Measurements from ENCODE around the gene SLC30A2.

SLC30A2 gene

DNA sequence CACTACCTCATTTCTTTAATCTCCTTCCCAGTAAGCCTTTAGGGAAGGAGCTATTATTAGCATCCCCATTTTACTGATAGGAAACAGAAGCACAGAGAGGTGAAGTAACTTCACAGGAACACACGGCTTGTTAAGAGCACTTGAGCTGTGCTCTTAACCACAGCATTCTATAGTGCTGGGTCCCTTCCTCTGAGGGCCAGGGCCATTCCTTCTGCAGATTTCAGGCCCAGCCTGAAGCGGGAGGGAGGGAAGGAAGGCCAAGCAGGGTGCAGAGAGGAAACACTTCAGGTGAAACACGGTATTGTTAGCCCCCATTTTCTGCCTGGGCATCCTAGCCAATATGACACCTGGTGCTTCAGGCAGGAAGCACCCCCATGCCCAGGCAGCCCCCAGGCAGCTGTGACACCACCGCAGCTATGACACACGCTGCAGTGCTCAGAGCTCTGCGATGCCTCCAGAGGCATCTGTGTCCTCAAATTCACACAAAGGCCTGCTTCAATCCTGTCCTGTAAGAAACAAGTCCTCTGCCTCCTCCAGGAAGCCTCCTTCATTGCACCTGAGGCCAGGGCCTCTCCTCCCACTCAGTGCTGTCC is 28.9 kb downstream of the SLC30A2 start:
- TF ChIP-seq, protein P1, sequence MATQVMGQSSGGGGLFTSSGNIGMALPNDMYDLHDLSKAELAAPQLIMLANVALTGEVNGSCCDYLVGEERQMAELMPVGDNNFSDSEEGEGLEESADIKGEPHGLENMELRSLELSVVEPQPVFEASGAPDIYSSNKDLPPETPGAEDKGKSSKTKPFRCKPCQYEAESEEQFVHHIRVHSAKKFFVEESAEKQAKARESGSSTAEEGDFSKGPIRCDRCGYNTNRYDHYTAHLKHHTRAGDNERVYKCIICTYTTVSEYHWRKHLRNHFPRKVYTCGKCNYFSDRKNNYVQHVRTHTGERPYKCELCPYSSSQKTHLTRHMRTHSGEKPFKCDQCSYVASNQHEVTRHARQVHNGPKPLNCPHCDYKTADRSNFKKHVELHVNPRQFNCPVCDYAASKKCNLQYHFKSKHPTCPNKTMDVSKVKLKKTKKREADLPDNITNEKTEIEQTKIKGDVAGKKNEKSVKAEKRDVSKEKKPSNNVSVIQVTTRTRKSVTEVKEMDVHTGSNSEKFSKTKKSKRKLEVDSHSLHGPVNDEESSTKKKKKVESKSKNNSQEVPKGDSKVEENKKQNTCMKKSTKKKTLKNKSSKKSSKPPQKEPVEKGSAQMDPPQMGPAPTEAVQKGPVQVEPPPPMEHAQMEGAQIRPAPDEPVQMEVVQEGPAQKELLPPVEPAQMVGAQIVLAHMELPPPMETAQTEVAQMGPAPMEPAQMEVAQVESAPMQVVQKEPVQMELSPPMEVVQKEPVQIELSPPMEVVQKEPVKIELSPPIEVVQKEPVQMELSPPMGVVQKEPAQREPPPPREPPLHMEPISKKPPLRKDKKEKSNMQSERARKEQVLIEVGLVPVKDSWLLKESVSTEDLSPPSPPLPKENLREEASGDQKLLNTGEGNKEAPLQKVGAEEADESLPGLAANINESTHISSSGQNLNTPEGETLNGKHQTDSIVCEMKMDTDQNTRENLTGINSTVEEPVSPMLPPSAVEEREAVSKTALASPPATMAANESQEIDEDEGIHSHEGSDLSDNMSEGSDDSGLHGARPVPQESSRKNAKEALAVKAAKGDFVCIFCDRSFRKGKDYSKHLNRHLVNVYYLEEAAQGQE (IDR thresholded peaks at IDR 0.05; ENCODE audit: insufficient replicate concordance, low read depth), result no peak
- TF ChIP-seq SPI1 (IDR thresholded peaks at IDR 0.05; ENCODE audit: borderline replicate concordance, low read depth), result peak; percentile 34; the same call in 1 of the 2 replicates
- Histone ChIP-seq H3K27ac (replicated peaks) (no peak overlapping the region), H3K4me3 (replicated peaks; ENCODE audit: insufficient read depth, low read length) (no peak overlapping the region), H3K27me3 (ENCODE audit: insufficient read depth, poor library complexity, severe bottlenecking) (no peaks in the 10 kb centered on the region)
- DNase-seq (ENCODE audit: low read depth in 1 of 2, low spot score in 1 of 2), result peak in 1 of 2 experiments; percentile 37

GRCh38 chr1:26016258-26016952 is 29.5 kb downstream of the SLC30A2 start:
- Histone ChIP-seq H3K4me3 (replicated peaks; ENCODE audit: insufficient read depth, low read length) (no peak overlapping the region), H3K27ac (replicated peaks) (peak overlapping the region; percentile 5; the same call in 1 of the 2 replicates), H3K27me3 (ENCODE audit: insufficient read depth, poor library complexity, severe bottlenecking) (no peaks in the 10 kb centered on the region)
- DNase-seq (ENCODE audit: low read depth in 1 of 2, low spot score in 1 of 2), result peak in 1 of 2 experiments; percentile 18
- TF ChIP-seq, protein P1 (IDR thresholded peaks at IDR 0.05; ENCODE audit: insufficient replicate concordance, low read depth), result no peak
- TF ChIP-seq CTCF (IDR thresholded peaks at IDR 0.05; ENCODE audit: insufficient read depth, low read length), result no peak
- no peak for TF ChIP-seq GABPA (IDR thresholded peaks at IDR 0.05; ENCODE audit: low read depth)
- no peak for TF ChIP-seq SPI1 (IDR thresholded peaks at IDR 0.05; ENCODE audit: borderline replicate concordance, low read depth)

DNA sequence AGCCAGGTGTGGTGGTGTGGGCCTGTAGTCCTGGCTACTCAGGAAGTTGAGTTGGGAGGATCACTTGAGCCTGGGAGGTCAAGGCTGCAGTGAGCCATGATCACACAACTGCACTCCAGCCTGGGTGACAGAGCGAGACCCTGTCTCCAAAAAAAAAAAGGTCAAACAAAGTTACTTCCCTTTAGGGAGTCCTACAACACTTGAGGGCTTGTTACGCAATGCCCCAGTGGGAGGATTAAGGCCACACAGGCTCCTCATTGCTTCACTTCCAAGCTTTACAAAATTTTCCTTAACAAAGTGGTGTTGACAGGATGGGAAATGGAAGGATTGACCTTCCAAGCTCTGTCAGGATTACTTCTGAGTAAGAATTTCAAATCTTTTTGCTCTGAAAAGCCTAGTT is 30.6 kb downstream of the SLC30A2 start:
- Histone ChIP-seq H3K4me3 (replicated peaks; ENCODE audit: insufficient read depth, low read length) (no peak overlapping the region), H3K27me3 (ENCODE audit: insufficient read depth, poor library complexity, severe bottlenecking) (no peaks in the 10 kb centered on the region), H3K27ac (replicated peaks) (no peak overlapping the region)
- DNase-seq (ENCODE audit: low read depth in 1 of 2, low spot score in 1 of 2), result peak; percentile 89 to 97
- TF ChIP-seq GABPA (IDR thresholded peaks at IDR 0.05; ENCODE audit: low read depth) (no peak), POLR2AphosphoS5 (IDR thresholded peaks at IDR 0.05; ENCODE audit: low read depth) (peak; percentile 55; the same call in 1 of the 2 replicates), SPI1 (IDR thresholded peaks at IDR 0.05; ENCODE audit: borderline replicate concordance, low read depth) (no peak; the same call in 1 of the 2 replicates), CTCF (IDR thresholded peaks at IDR 0.05; ENCODE audit: insufficient read depth, low read length) (no peak)
- TF ChIP-seq, protein P1 (IDR thresholded peaks at IDR 0.05; ENCODE audit: insufficient replicate concordance, low read depth), result no peak

Data from HL-60 (cell line).